Memory B cell (primary cell): Measurements from ENCODE around the gene SMIM7.
"Not testable (repeated sequence)": the region's sequence is repeated elsewhere in the genome, so short reads cannot be mapped to it uniquely, and the experiment has no call there.

Source experiments
- ATAC-seq: fragments of 150-1000 bp; cut with Tn5 transposase; 2 replicates; pipeline ENCODE4 v1.10.0; 2021; ENCODE audit warnings: low read depth, mild to moderate bottlenecking, moderate library complexity
- DNase-seq, 2 donors: peaks; one replicate each; pipeline ENCODE4 v3.0.0; 2022; ENCODE audit warnings: low spot score in 2 of 2
- H3K27ac Mint-ChIP-seq: one replicate; pipeline ENCODE4 v1.8.0; 2022; ENCODE audit warnings: mild to moderate bottlenecking, moderate library complexity, mixed read lengths
- H3K27me3 Mint-ChIP-seq: one replicate; pipeline ENCODE4 v1.8.0; 2022; ENCODE audit warnings: mixed read lengths
- H3K36me3 Mint-ChIP-seq: one replicate; pipeline ENCODE4 v1.8.0; 2022; ENCODE audit warnings: mild to moderate bottlenecking, mixed read lengths
- H3K4me1 Mint-ChIP-seq: one replicate; pipeline ENCODE4 v1.8.0; 2022; ENCODE audit warnings: mixed read lengths
- H3K4me3 Mint-ChIP-seq: one replicate; pipeline ENCODE4 v1.8.0; 2022; ENCODE audit warnings: mild to moderate bottlenecking, moderate library complexity, mixed read lengths
- H3K9me3 Mint-ChIP-seq: one replicate; pipeline ENCODE4 v1.8.0; 2022; ENCODE audit warnings: mixed read lengths

The SMIM7 gene

GRCh38 chr19:16659832-16660708 lies at the start of gene SMIM7:
Gene SMIM7, minus strand, starts transcription at chr19:16660144. Its CDS starts 34 bp downstream, at chr19:16660110.
- H3K9me3 Mint-ChIP-seq: no peaks in the 10 kb centered on the region
- H3K27me3 Mint-ChIP-seq: no peaks in the 10 kb centered on the region
- H3K4me3 Mint-ChIP-seq: peak within 1 kb of the TSS; percentile 93
- peaks cover 12% of the 10 kb centered on the region for H3K36me3 Mint-ChIP-seq
- H3K27ac Mint-ChIP-seq: peak within 1 kb of the TSS; percentile 92
- peak; percentile 96 to 98 for DNase-seq
- ATAC-seq: peak; percentile 94
- H3K4me1 Mint-ChIP-seq: peaks cover 25% of the 10 kb centered on the region

- Mint-ChIP-seq H3K4me1 (no peaks in the 10 kb centered on the region), H3K9me3 (no peaks in the 10 kb centered on the region), H3K27me3 (no peaks in the 10 kb centered on the region), H3K27ac (no peak overlapping the region), H3K4me3 (no peak overlapping the region), H3K36me3 (no peaks in the 10 kb centered on the region)
- no peak for ATAC-seq
- no peak for DNase-seq
Measured at GRCh38 chr19:16703677-16704076, 43.7 kb upstream of the SMIM7 start.

- Mint-ChIP-seq H3K27ac (no peak overlapping the region), H3K36me3 (no peaks in the 10 kb centered on the region), H3K4me3 (no peak overlapping the region), H3K9me3 (no peaks in the 10 kb centered on the region), H3K27me3 (no peaks in the 10 kb centered on the region), H3K4me1 (no peaks in the 10 kb centered on the region)
- DNase-seq (no peak), ATAC-seq (no peak)
Measured at GRCh38 chr19:16702123-16702522, 42.2 kb upstream of the SMIM7 start.

GRCh38 chr19:16698914-16699313 lies 39.0 kb upstream of the SMIM7 start:
- DNase-seq (no peak), ATAC-seq (no peak)
- H3K36me3 Mint-ChIP-seq: no peaks in the 10 kb centered on the region
- H3K4me3 Mint-ChIP-seq: no peak overlapping the region
- no peaks in the 10 kb centered on the region for H3K27me3 Mint-ChIP-seq
- no peaks in the 10 kb centered on the region for H3K4me1 Mint-ChIP-seq
- no peak overlapping the region for H3K27ac Mint-ChIP-seq
- H3K9me3 Mint-ChIP-seq: no peaks in the 10 kb centered on the region

- no peak for ATAC-seq
- Mint-ChIP-seq H3K36me3 (peaks cover 4% of the 10 kb centered on the region), H3K4me3 (no peak overlapping the region)
Measured at GRCh38 chr19:16688084-16688483, 28.1 kb upstream of the SMIM7 start.

GRCh38 chr19:16684216-16684615 lies 24.3 kb upstream of the SMIM7 start:
- peaks cover 2% of the 10 kb centered on the region for H3K9me3 Mint-ChIP-seq
- no peak for DNase-seq
- no peak for ATAC-seq
- peaks cover 25% of the 10 kb centered on the region for H3K36me3 Mint-ChIP-seq
- no peak overlapping the region for H3K4me3 Mint-ChIP-seq
- H3K27ac Mint-ChIP-seq: no peak overlapping the region
- no peaks in the 10 kb centered on the region for H3K4me1 Mint-ChIP-seq
- no peaks in the 10 kb centered on the region for H3K27me3 Mint-ChIP-seq

More at GRCh38 chr19:16688084-16688483, 28.1 kb upstream of the SMIM7 start:
- Mint-ChIP-seq H3K27ac (no peak overlapping the region), H3K4me1 (no peaks in the 10 kb centered on the region), H3K27me3 (no peaks in the 10 kb centered on the region), H3K9me3 (peaks cover 2% of the 10 kb centered on the region)
- no peak for DNase-seq

- Mint-ChIP-seq H3K4me1 (no peaks in the 10 kb centered on the region), H3K27ac (no peak overlapping the region), H3K4me3 (no peak overlapping the region), H3K9me3 (peaks cover 2% of the 10 kb centered on the region), H3K36me3 (peaks cover 26% of the 10 kb centered on the region), H3K27me3 (no peaks in the 10 kb centered on the region)
- ATAC-seq (no peak), DNase-seq (no peak)
Measured at GRCh38 chr19:16682539-16682938, 22.6 kb upstream of the SMIM7 start.

- Mint-ChIP-seq H3K27me3 (no peaks in the 10 kb centered on the region), H3K36me3 (peaks cover 24% of the 10 kb centered on the region), H3K4me1 (no peaks in the 10 kb centered on the region), H3K4me3 (no peak overlapping the region), H3K9me3 (peaks cover 2% of the 10 kb centered on the region), H3K27ac (no peak overlapping the region)
- ATAC-seq (no peak), DNase-seq (no peak)
Measured at GRCh38 chr19:16679811-16680210, 19.9 kb upstream of the SMIM7 start.

- no peak overlapping the region for H3K27ac Mint-ChIP-seq
- no peak overlapping the region for H3K4me3 Mint-ChIP-seq
- no peak for DNase-seq
- peaks cover 24% of the 10 kb centered on the region for H3K36me3 Mint-ChIP-seq
- no peak for ATAC-seq
- peaks cover 2% of the 10 kb centered on the region for H3K9me3 Mint-ChIP-seq
- H3K27me3 Mint-ChIP-seq: no peaks in the 10 kb centered on the region
- H3K4me1 Mint-ChIP-seq: no peaks in the 10 kb centered on the region
Measured at GRCh38 chr19:16678498-16678897, 18.6 kb upstream of the SMIM7 start.

- Mint-ChIP-seq H3K9me3 (peaks cover 2% of the 10 kb centered on the region), H3K27ac (no peak overlapping the region), H3K27me3 (no peaks in the 10 kb centered on the region), H3K4me3 (no peak overlapping the region), H3K4me1 (no peaks in the 10 kb centered on the region), H3K36me3 (peaks cover 18% of the 10 kb centered on the region)
- ATAC-seq (no peak), DNase-seq (no peak)
Measured at GRCh38 chr19:16677055-16677454, 17.1 kb upstream of the SMIM7 start.

GRCh38 chr19:16676101-16676798 lies 16.3 kb upstream of the SMIM7 start:
- H3K4me1 Mint-ChIP-seq: no peaks in the 10 kb centered on the region
- H3K4me3 Mint-ChIP-seq: no peak overlapping the region
- H3K27me3 Mint-ChIP-seq: no peaks in the 10 kb centered on the region
- ATAC-seq: no peak
- peaks cover 1% of the 10 kb centered on the region for H3K9me3 Mint-ChIP-seq
- H3K36me3 Mint-ChIP-seq: peaks cover 11% of the 10 kb centered on the region
- no peak overlapping the region for H3K27ac Mint-ChIP-seq
- DNase-seq: no peak

- not testable (repeated sequence) for H3K36me3 Mint-ChIP-seq, H3K27me3 Mint-ChIP-seq, H3K27ac Mint-ChIP-seq, H3K4me3 Mint-ChIP-seq, H3K9me3 Mint-ChIP-seq, H3K4me1 Mint-ChIP-seq, DNase-seq, ATAC-seq
Measured at GRCh38 chr19:16673839-16674238, 13.9 kb upstream of the SMIM7 start.

GRCh38 chr19:16673231-16673630 lies 13.3 kb upstream of the SMIM7 start:
- Mint-ChIP-seq H3K36me3 (peaks cover 3% of the 10 kb centered on the region), H3K4me3 (no peak overlapping the region), H3K4me1 (no peaks in the 10 kb centered on the region), H3K27me3 (no peaks in the 10 kb centered on the region), H3K27ac (no peak overlapping the region), H3K9me3 (no peaks in the 10 kb centered on the region)
- DNase-seq (no peak), ATAC-seq (no peak)

- Mint-ChIP-seq H3K27ac (no peak overlapping the region), H3K27me3 (no peaks in the 10 kb centered on the region), H3K4me3 (no peak overlapping the region), H3K9me3 (no peaks in the 10 kb centered on the region), H3K36me3 (peaks cover 1% of the 10 kb centered on the region), H3K4me1 (no peaks in the 10 kb centered on the region)
- ATAC-seq: no peak
- DNase-seq: no peak
Measured at GRCh38 chr19:16671652-16672274, 11.8 kb upstream of the SMIM7 start.
